ENCODE data around the gene PLCL2. TPM values are rescaled to one million over a fixed set of nuclear protein-coding genes. Genes with fewer than 3 reads are reported as not detected.

Gene PLCL2
- total RNA-seq, 4 donors from 2014 or later: 4.1 to 9.1 (median 6.7) TPM

DNA sequence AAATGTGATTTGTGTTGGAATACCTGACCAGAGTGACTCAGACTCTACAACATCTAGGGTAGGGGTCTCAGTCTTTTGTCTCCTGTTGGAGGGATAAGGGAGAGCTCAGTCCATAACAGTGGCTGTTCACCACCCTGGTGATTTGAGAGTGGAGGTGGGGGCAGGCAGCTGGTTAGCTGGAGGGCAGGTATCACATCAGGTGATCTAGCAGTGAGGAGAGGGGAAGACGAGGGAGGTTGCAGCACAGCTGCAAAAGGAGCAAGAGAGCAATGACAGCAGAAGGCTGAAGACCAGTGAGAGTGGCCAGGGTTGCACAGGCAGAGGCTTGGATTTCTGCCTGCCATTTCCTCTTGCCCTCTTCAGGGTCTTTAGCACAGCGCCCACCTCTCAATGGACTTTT, 38.4 kb downstream of the PLCL2 start:
- no peak for DNase-seq (ENCODE audit: extremely low spot score)
- intact Hi-C loops (cut with DNase I): no loop called here
- TF ChIP-seq EP300 (IDR thresholded peaks at IDR 0.05) (no peak), POLR2AphosphoS5 (IDR thresholded peaks at IDR 0.05) (no peak), POLR2A (IDR thresholded peaks at IDR 0.05; ENCODE audit: low read depth) (no peak)
- TF ChIP-seq, protein P1, sequence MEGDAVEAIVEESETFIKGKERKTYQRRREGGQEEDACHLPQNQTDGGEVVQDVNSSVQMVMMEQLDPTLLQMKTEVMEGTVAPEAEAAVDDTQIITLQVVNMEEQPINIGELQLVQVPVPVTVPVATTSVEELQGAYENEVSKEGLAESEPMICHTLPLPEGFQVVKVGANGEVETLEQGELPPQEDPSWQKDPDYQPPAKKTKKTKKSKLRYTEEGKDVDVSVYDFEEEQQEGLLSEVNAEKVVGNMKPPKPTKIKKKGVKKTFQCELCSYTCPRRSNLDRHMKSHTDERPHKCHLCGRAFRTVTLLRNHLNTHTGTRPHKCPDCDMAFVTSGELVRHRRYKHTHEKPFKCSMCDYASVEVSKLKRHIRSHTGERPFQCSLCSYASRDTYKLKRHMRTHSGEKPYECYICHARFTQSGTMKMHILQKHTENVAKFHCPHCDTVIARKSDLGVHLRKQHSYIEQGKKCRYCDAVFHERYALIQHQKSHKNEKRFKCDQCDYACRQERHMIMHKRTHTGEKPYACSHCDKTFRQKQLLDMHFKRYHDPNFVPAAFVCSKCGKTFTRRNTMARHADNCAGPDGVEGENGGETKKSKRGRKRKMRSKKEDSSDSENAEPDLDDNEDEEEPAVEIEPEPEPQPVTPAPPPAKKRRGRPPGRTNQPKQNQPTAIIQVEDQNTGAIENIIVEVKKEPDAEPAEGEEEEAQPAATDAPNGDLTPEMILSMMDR (IDR thresholded peaks at IDR 0.05): no peak
- Histone ChIP-seq H3K4me1 (peaks cover 0 to 11% (median 0%) of the 10 kb centered on the region in 4 donors), H3K4me3 (no peak overlapping the region), H3K27ac (replicated peaks in 1 of 4) (no peak overlapping the region), H3K27me3 (no peaks in the 10 kb centered on the region), H3K9me3 (peaks cover 0 to 7% (median 0%) of the 10 kb centered on the region in 4 donors), H3K36me3 (no peaks in the 10 kb centered on the region)
- 93% methylated on average over 2 of the region's 2 CpGs for WGBS

DNA sequence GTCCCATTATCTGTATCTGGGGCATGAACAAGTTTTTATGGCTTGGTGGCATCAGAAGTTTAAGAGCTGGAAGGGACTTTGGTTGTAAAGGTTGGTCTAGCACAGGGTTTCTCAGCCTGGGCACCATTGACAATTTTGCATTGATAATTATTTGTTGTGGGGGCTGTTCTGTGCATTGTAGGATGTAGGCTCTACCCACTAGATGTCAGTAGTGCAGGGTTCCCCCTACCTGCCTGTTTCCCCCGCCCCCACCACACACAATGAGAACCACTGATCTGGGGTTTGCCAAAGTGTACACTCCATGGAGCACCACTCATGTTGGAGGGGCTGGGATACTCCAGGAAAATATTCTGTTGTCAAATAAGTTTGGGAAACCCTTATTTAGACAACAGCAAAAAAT, 42.7 kb downstream of the PLCL2 start:
- Histone ChIP-seq H3K9me3 (peaks cover 0 to 7% (median 0%) of the 10 kb centered on the region in 4 donors), H3K36me3 (no peaks in the 10 kb centered on the region), H3K4me1 (peaks cover 0 to 16% (median 1%) of the 10 kb centered on the region in 4 donors), H3K4me3 (no peak overlapping the region), H3K27ac (replicated peaks in 1 of 4) (no peak overlapping the region), H3K27me3 (no peaks in the 10 kb centered on the region)
- DNase-seq (ENCODE audit: extremely low spot score): no peak
- 100% methylated on average over 1 of the region's 1 CpG for WGBS
- no peak for TF ChIP-seq POLR2AphosphoS5 (IDR thresholded peaks at IDR 0.05)
- TF ChIP-seq, protein P1 (IDR thresholded peaks at IDR 0.05): no peak
- no peak for TF ChIP-seq EP300 (IDR thresholded peaks at IDR 0.05)
- no peak for TF ChIP-seq POLR2A (IDR thresholded peaks at IDR 0.05; ENCODE audit: low read depth)
- intact Hi-C loops (cut with DNase I): no loop called here

DNA sequence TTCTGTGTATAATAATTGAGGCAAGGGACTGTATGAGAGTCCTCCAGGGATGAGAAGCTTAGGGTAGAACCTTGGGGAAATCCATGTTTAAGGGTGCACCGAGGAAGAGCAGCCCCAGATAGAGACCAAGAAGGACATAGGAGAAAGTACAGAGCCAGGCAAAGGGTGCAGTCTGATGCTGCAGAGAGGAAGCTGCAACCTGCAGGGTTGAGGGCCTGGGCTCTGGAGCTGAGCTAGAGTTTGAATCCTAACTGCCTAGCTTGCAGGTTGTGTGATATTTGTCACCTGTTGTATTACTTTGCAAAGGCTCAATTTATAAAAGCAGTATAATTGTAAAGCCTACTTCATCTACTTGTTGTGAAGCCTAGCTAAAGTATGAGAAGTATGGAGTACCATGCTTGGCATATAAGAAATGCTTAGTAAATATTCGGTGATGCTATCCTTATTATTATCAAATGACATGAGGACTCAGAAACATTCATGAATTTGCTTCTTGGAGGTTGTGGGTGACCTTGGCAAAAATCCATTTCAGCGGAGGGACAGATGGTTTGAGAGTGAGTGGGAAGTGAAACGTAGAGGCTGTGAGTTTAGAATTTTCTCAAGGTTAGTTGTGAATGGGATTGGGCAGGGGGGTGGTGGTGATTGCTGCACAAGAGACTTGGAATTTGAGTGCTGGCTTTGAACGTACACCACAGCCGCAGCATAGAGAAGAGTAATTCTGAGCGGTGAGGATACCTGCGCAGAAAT, 43.8 kb downstream of the PLCL2 start:
- no peak for DNase-seq (ENCODE audit: extremely low spot score)
- H3K4me3 ChIP-seq: no peak overlapping the region
- no peaks in the 10 kb centered on the region for H3K27me3 ChIP-seq
- H3K4me1 ChIP-seq: peaks cover 0 to 19% (median 1%) of the 10 kb centered on the region in 4 donors
- intact Hi-C loops (cut with DNase I): no loop called here
- no peak overlapping the region for H3K27ac ChIP-seq (replicated peaks in 1 of 4)
- WGBS: 62% methylated on average over 4 of the region's 8 CpGs
- peaks cover 0 to 7% (median 0%) of the 10 kb centered on the region in 4 donors for H3K9me3 ChIP-seq
- no peaks in the 10 kb centered on the region for H3K36me3 ChIP-seq
- no peak for TF ChIP-seq POLR2AphosphoS5 (IDR thresholded peaks at IDR 0.05)
- TF ChIP-seq, protein P1 (IDR thresholded peaks at IDR 0.05): no peak
- TF ChIP-seq POLR2A (IDR thresholded peaks at IDR 0.05; ENCODE audit: low read depth): no peak
- no peak for TF ChIP-seq EP300 (IDR thresholded peaks at IDR 0.05)

DNA sequence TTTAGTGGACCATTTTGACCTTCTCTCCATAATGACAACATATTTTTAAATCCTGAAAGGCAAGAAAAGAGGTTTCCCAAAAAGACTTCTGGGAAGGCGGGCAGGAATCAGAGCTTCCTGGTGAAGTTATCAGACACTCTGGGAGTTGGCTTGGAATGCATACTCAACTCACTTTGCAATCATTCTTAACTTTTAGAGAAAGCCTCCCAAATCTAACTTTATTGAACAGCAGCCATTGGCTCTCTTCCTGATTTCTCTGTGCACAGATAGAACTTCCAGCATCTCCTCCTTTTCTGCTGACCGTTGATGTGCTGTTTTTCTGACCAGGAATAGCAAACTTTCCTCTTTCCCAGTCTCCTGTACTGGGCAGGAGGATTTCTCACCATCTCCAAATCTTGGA, 44.6 kb downstream of the PLCL2 start:
- intact Hi-C loops (cut with DNase I): no loop called here
- TF ChIP-seq POLR2A (IDR thresholded peaks at IDR 0.05; ENCODE audit: low read depth) (no peak), EP300 (IDR thresholded peaks at IDR 0.05) (no peak), POLR2AphosphoS5 (IDR thresholded peaks at IDR 0.05) (no peak)
- TF ChIP-seq, protein P1 (IDR thresholded peaks at IDR 0.05): no peak

More for the DNA sequence above, 44.6 kb downstream of the PLCL2 start:
- no peak for DNase-seq (ENCODE audit: extremely low spot score)
- WGBS: 77% methylated on average over 2 of the region's 2 CpGs
- H3K9me3 ChIP-seq: peaks cover 0 to 6% (median 0%) of the 10 kb centered on the region in 4 donors
- peaks cover 0 to 19% (median 1%) of the 10 kb centered on the region in 4 donors for H3K4me1 ChIP-seq
- H3K36me3 ChIP-seq: no peaks in the 10 kb centered on the region
- no peak overlapping the region for H3K4me3 ChIP-seq
- H3K27ac ChIP-seq (replicated peaks in 1 of 4): no peak overlapping the region
- no peaks in the 10 kb centered on the region for H3K27me3 ChIP-seq

All from esophagus muscularis mucosa (tissue), 4 donors.